NCI-H1930 (cell line): Measurements from ENCODE around the gene GPX2.
"Not testable (repeated sequence)": the region's sequence is repeated elsewhere in the genome, so short reads cannot be mapped to it uniquely, and the experiment has no call there.

Source experiments
- DNase-seq, 2 experiments: peaks; one replicate each; lab custom pipeline; 2025; lab: John Stamatoyannopoulos, UW

GPX2 gene

DNA sequence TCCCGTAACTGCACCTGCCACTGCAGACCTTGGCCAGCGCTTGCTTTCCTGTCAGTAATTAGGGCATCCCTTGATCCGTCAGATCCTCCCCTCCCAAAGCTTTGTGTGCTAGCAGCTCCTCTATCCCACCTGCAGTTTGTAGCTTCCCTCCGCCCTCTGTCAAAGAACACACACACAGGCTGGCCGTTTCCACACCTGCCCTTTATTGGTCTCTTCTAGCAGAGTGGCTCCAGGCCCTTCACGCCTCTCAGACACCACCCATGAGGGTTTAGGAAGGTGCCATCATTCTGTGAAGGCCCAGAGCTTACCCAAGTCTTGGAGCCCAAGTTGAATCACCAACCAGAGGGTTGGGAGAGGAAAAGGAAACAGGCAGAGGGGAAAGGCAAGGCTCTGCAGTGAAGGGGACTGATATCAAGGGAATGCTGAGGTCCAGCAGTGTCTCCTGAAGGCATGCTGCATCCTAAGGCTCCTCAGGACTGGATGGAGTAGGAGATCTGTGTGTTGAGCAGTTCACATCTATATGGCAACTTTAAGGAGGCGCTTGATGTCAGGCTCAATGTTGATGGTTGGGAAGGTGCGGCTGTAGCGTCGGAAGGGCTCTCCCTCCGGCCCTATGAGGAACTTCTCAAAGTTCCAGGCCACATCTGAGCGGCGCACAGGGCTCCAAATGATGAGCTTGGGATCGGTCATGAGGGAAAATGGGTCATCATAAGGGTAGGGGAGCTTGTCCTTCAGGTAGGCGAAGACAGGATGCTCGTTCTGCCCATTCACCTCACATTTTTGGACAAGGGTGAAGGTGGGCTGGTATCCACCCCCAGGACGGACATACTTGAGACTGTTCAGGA lies 3.4 kb downstream of the GPX2 start:
- DNase-seq = no peak

DNA sequence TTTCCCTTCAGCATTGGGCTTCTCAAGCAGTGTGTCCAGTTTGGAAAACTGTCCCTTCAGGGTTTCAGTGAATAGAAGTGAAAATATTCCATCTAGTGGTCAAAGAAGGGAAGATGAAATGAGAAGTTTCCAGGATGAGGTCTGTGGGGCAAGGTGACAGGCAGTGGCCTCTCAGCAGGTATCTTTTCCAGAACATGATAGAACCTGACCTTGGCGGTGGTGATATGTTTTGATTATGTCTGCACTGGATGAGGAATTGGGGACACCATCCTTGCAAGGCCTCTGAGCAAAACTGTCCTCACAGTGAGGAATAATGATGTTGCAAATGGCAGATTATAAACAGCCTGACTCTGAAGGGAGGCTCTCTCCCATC lies 4.7 kb downstream of the GPX2 start:
- DNase-seq = no peak

- DNase-seq = no peak
Observed at GRCh38 chr14:64937171-64937820, 5.2 kb downstream of the GPX2 start.

DNA sequence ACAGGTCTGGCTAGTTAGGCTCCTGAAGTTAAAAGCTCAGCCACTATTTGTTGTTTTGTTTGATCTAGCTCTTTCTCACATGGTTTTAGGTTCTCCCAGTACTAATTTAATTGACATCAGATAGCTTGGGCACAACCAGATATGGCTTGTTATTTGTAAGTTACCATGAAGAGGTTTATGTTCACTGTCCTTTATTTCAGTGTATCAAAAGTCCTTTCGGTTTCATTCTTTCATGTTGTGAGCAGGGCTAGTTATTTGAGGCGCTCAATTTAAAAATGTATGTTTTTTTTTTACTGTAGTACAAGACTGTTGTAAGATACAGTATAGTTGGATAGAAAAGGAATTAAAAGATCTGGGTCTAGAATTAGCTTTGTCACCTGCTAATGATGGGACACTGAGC lies 7.0 kb downstream of the GPX2 start:
- no peak for DNase-seq

- DNase-seq = no peak
Observed at GRCh38 chr14:64934338-64934929, 8.1 kb downstream of the GPX2 start.

DNA sequence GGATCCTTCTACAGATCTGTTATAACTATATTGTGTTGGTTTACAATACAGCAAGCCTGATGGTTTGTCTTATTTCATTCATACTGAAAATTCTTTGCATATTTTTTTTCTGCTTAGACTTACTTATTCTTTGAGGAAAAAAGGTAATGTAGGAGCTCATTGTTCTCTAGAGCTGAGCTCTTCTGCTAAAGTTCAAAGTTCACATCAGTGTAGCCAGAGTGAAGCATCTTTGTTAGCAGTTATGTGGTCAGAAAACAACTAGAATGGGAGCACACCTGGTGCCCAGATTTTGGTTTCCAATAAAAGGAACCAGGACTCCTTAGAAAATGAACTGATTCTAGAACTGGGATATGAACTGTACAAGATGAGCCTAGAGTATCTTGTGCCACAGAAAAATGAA lies 10.3 kb downstream of the GPX2 start:
- DNase-seq = no peak

DNA sequence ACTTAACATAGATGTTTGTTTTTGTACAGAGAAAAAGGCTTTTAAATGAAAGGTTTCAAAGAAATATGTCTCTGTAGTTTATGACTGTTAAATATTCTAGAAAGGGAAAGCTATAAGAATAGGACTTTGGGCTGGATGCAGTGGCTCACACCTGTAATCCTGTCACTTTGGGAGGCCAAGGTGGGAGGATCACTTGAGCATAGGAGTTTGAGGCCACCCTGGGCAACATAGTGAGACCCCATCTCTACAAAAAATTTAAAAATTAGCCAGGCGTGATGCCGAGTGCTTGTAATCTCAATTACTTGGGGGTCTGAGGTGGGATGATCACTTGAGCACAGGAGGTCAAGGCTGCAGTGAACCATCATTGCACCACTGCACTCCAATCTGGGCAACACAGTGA lies 11.4 kb downstream of the GPX2 start:
- DNase-seq = no peak

GRCh38 chr14:64930085-64930843 lies 12.3 kb downstream of the GPX2 start:
- DNase-seq = no peak

DNA sequence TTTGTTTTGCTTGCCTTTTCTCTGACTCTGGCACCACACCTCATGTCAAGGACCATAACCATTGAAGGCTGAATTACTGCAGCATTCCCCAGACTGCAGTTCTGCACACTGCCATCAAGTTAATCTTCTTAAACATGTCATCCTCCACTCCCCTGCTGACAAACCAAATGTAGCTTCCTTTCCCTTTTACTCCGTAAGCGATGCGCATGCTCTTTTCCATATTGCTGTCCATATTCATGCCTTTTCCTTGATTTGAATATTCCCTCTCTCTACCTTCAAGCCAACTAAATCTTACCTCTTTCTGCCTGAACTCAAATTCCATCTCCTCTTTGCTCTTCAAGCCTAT lies 13.6 kb downstream of the GPX2 start:
- no peak for DNase-seq

- no peak for DNase-seq
Observed at GRCh38 chr14:64928239-64929013, 14.1 kb downstream of the GPX2 start.

GRCh38 chr14:64927031-64927430 lies 15.5 kb downstream of the GPX2 start:
- no peak for DNase-seq

DNA sequence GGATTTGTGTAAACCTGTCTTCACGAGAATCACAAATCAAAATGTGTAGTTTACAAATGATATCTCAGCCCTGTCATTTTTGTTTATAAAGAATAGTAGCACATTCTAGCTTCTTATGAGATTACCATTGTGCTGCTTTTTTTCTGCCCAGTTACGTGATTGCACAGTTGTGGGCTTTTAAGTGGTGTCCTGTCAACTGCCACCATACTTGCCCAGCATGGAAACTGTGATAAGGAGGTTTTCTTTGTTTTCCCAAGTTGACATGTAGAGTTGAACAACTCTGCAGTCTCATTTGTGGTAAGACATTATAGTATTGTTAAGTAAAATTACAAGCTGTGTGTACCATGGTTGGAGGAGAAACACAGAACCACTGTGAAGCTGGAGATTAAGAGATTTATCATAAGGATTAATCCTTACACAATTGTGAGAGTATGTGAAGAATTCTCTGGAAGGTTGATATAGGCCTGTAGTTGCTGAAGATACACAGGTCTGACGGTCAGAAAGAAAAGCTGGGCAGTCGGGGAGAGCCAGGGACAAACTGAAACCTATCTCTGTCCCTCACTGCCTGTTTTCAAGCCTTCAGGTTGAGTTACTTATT lies 16.0 kb downstream of the GPX2 start:
- no peak for DNase-seq

DNA sequence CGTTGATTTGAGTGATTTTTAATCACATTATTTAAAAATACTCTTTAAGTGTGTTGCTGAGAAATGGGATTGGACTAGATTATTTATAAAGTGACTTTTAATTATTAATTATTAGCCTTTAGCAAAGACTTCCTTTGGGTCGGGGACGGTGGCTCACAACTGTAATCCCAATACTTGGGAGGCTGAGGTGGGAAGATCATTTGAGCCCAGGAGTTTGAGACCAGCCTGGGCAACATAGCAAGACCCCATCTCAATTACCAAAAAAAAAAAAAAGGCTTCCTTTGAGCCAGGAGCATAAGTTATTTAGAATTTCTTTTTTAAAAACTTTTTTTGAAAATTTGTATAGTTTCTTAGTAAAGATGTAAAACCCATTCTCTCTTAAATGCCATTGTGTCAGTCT lies 19.5 kb downstream of the GPX2 start:
- no peak for DNase-seq

DNA sequence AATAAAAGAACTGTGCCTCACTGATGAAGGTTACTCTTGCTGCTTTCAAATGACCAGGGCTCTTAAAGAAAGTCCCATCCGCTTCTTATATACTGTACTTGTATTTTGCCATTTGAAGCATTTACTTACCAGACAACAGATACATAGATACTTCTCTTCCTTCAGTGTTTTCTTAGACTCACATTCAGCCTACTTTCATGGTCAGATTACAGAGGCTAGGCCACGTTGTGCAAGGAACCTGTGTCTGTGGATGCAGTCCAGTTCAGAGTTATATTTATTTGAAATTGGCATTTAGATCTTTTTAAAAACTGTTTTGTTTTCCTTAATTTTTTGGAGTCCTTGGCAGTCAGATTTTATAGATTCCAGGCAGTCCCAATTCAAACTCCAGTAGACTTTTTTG lies 22.1 kb downstream of the GPX2 start:
- no peak for DNase-seq

GRCh38 chr14:64919618-64920017 lies 22.9 kb downstream of the GPX2 start:
- DNase-seq = no peak

DNA sequence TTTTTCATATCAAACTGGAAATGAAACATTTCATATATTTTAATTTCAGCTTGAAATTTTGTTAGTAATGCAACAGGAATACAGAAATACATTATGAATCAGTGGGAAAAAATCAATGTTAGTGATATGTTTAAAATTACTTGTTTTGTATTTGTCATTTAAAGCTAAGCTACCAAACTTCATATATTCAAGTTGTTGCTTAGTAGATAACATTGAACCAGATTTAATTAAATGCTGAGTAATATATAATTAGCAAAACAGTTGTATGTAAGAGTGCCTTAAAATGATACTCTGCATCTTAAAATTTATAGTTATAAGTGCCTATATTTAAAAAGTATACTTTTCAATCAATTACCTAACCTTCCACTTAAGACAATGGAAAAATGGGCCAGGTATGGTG lies 23.3 kb downstream of the GPX2 start:
- DNase-seq = no peak

DNA sequence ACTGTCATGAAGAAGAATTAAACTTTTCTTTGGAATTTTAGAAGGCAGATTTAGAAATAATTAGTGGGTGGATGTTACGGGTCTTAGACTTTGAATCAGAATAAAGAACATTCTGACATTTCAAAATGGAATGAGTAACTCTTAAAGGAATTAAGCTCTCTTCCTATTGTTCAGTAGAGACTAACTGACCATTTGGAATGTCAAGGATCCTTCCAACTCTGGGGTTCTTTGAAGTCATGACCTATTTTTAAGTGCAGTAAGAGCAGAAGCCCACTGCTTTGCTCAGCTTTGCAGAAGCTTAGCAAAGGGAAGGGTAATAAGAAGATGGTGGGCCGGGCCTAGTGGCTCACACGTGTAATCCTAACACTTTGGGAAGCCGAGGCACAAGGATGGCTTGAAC lies 24.3 kb downstream of the GPX2 start:
- no peak for DNase-seq

GRCh38 chr14:64915797-64916196 lies 26.7 kb downstream of the GPX2 start:
- no peak for DNase-seq

DNA sequence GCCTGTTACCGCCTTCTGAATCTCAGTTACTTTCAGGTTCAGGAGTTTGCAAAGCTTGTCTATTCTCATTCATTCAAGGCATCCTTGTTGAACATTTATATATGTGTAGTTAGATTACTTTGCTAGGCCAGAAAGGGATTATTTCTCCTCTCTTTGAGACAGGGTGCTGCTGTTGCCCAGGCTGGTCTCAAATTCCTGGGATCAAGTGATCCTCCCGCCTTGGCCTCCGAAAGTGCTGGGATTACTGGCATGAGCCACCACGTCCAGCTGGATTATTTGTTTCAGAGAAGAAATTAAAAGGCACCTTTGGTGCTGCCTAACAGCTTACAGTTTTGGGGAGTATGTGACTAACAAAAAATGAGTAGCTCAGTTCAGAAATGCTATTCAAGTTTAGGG lies 27.5 kb downstream of the GPX2 start:
- DNase-seq = no peak

DNA sequence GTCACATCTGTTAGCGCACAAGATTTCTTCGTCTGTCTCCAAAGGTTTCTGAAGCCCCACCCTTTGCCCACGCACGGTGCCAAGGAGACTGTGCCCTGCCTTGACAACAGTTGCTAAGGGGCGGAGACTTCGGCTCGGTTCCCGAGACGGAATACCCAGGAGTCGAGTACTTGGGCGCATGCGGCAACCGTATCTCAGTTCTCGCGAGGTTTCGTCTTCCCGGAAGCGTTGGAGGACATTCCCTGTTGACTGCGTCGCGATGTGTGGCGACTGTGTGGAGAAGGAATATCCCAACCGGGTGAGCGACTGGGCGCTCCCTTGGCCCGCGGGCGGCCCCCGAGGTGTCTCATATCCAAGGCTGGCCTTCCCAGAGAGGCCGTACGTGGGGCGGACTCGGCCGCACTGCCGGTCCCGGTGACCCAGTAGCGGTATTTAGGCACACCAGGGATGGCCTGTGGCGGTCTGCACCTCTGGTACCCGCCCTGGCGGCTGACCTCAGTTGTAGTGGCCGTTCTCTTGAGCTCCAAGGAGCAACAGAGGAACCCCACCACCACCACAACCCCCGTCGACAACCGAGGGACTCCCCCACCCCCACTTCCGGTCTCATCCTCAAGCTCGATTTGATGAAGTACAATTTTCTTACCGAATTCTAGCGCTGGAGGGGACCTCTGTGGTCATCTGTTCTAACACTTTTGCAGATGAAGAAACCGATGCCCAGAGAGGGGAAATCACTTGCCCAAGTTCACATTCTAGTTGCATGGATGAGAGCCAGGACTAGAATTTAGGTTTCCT lies 28.1 kb downstream of the GPX2 start, which contains the start of gene CHURC1:
Gene CHURC1 (plus strand): TSS at position 219 of the 792 bp plus-strand sequence. CDS start 41 bp downstream, at position 260.
- peak; percentile 97 to 99 for DNase-seq

DNA sequence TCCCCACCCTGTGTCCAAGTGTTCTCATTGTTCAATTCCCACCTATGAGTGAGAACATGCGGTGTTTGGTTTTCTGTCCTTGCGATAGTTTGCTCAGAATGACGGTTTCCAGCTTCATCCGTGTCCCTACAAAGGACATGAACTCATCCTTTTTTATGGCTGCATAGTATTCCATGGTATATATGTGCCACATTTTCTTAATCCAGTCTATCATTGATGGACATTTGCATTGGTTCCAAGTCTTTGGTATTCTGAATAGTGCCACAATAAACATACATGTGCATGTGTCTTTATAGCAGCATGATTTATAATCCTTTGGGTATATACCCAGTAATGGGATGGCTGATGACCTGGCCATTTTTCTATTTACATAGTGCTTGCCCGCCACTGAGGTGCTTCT lies 29.1 kb downstream of the GPX2 start:
- not testable (repeated sequence) for DNase-seq
